Renal pelvis (tissue), 4 donors: ENCODE measurements around the gene SUPT3H. TPM values are rescaled to one million over a fixed set of nuclear protein-coding genes. Genes with fewer than 3 reads are reported as not detected.

Experiments used
- DNase-seq: peaks from one replicate; pipeline ENCODE4 v3.0.0-alpha.2; 2013
- polyA plus RNA-seq, 3 donors: library from polyadenylated mRNA; unstranded; fragments of 120-200 nt; gene quantifications; one replicate each; pipeline ENCODE4 v1.2.1, GENCODE V29; 2013; ENCODE audit not compliant: insufficient read length in 3 of 3

Gene SUPT3H
- polyA plus RNA-seq, 3 donors: 22.0 to 25.0 (median 24.1) TPM

- DNase-seq: no peak
Observed at GRCh38 chr6:45260696-45261095, 117.0 kb downstream of the SUPT3H start.

GRCh38 chr6:45256697-45257695 is 120.7 kb downstream of the SUPT3H start:
- no peak for DNase-seq

DNA sequence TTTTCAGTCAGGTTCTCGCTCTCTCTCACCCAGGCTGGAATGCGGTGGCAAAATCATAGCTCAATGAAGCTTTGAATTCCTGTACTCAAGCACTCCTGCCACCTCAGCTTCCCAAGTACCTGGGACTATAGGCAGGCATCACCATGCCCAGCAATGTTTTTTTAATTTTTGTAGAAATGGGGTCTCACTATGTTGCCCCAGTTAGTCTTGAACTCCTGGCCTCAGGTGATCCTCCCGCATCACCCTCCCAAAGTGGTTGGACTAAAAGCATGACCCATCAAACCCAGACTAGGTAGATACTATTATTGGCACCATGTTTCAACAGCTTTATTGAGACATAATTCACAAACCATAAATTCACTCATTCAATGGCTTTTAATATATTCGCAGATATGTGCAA is 122.3 kb downstream of the SUPT3H start:
- no peak for DNase-seq

DNA sequence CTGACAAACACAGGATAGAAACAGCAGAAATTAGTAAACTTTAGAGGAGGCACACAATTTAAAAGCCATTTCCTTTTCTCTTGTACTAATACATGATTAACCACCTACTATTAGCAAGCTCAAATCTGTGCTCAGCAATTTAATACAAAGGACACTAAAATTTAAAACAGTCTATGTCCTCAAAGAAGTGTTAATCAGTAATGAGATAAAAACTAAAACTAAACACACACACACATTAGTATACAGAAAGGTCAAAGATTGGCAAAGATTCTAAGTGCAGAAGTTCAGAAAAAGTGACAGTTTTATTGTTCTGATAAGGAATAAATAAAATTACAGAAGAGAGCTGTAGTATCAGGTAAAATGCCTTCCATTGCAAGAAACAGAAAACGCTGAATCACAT is 123.5 kb downstream of the SUPT3H start:
- DNase-seq: no peak

DNA sequence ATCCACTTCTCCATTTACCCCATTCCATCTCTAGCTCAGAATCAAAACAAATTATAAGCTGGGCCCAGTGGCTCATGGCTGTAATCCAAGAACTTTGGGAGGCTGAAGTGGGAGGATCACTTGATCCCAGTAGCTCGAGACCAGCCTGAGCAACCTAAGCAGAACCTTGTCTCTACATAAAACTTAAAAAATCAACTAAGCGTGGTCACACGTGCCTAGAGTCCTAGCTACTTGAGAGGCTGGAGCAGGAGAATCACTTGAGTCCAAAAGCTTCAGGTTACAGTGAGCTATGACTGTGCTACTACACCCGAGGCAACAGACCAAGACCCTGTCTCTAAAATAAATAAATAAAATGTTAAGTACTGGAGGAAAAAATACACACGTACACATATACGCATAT is 124.3 kb downstream of the SUPT3H start:
- DNase-seq: peak; percentile 2

GRCh38 chr6:45231660-45232059 is 146.1 kb downstream of the SUPT3H start:
- no peak for DNase-seq

DNA sequence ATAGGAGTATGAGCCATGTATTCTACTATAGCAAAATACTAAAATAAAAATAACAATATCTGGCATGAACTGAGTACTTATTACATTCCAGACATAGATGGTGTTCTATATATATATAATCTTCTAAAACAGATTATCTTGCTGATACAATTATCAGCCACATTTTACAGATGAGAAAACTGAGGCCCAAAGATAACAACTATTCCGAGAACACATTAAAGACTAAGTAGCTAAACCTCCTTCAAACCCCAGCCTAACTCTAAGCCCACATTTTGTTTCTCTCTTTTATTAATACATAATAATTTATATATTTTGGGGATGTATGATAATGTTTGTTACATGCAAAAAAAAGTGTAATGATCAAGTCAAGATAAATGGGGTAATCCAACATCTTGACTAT is 148.3 kb downstream of the SUPT3H start:
- DNase-seq: no peak

DNA sequence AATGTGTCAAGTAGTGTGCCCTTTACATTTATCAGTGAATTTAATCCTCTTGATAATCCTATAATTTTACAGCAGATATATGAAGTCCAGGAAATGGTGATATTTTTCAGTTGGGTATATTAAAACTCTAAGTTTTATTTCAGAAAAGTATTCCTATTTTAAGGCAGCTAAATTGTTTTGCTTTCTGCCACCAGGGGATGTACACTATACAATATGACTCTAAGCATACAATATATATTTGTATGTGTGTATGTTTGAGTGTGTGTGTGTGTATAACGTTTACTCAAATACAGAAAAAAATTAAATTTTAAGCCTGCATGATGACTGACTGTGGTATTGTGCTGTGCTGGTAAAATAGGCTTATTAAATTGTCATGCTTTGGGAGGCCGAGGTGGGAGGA is 151.7 kb downstream of the SUPT3H start:
- DNase-seq: no peak

- DNase-seq: no peak
Observed at GRCh38 chr6:45222380-45222779, 155.4 kb downstream of the SUPT3H start.

GRCh38 chr6:45215759-45216158 is 162.0 kb downstream of the SUPT3H start:
- no peak for DNase-seq

DNA sequence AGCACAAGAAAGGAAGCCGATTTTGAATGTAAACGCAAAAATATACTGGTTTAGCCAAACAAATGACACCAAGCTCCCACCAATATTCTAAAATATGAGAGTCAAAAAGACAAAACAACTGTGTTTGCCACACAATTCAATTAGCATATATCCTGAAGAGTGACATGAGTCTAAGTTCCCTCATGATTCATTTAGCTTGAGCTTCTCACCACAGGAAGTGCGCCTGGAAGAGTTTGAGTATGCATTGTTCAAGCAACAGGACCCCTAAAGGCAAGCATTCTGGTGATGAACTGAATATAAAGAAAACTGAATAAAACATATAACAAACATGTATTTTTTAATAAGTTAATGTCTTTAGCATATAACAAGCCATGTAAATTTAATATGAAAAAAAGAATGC is 164.8 kb downstream of the SUPT3H start:
- no peak for DNase-seq

GRCh38 chr6:45209762-45210161 is 168.0 kb downstream of the SUPT3H start:
- no peak for DNase-seq

- no peak for DNase-seq
Observed at GRCh38 chr6:45206793-45207492, 170.8 kb downstream of the SUPT3H start.

DNA sequence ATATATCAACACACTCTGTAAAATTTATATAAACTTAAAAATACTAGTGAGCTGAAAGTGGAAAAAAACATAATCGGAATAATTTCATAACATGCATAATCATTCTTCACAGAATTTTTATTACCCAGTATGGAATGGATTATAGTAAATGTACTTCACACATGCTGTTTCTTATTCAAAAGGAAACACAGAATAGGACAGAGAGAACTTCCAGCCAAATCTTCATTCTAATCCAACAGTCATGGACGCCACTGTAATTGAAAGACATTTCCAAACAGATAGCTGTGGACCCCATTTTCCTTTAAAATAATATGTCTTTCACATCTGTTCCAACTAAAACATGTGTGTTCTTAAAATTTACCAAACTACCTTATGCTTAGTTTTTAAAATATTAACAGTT is 176.2 kb downstream of the SUPT3H start:
- DNase-seq: no peak

GRCh38 chr6:45200510-45200909 is 177.2 kb downstream of the SUPT3H start:
- no peak for DNase-seq

DNA sequence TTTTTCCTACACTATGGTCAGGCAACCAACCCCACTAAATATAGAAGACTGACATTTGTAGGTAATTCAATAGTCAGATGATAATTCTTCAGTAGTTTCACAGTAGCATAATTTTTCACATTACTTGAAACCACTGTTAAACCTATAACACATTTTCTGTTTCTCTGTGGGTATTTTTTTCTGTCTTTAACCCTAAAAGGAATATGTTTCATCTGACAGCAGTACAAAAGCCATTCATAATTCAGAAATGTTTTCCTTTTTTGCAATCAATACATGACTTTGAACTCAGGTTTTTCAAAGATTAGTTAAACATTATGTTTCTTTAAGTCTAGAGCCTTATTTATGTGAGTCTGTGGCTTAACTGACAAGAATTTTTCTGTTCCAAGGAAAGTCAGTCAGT is 178.2 kb downstream of the SUPT3H start:
- DNase-seq: no peak

- no peak for DNase-seq
Observed at GRCh38 chr6:45196121-45196520, 181.6 kb downstream of the SUPT3H start.

DNA sequence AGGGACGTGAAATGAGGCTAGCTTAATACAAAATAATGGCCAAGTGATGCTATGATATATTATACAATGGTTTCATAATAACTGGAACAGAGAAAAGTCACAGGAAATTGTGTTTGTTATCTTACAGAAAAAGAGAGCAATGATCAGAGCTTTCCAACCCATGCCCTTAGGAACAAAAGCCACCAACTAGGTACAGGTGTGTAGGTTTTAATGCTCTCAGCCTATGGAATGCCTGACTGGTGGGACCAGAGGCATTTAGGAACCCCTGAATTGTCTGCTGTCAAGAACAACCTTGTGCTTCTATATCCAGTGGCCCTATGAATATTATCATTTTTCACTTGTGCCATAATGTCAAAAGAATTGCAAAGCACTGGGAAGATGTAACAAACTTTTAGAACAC is 182.6 kb downstream of the SUPT3H start:
- no peak for DNase-seq

DNA sequence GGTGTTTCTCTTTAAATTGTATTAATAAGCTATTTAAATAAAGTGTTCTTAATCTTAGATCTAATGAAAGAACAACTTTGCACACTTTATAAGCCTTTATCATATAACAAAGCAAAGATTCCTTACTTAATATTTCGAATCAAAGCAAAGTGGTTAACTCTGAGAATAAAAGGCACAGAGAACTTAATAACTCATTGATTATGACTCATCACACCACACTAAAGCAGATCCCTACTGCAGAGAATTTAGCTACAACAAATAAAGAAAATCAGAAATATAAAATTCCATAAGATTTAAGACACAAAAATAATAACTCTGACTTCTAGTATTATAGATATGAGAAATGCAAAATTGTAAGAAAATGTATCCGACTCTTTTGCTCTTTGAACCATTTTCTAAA is 185.2 kb downstream of the SUPT3H start:
- DNase-seq: no peak

DNA sequence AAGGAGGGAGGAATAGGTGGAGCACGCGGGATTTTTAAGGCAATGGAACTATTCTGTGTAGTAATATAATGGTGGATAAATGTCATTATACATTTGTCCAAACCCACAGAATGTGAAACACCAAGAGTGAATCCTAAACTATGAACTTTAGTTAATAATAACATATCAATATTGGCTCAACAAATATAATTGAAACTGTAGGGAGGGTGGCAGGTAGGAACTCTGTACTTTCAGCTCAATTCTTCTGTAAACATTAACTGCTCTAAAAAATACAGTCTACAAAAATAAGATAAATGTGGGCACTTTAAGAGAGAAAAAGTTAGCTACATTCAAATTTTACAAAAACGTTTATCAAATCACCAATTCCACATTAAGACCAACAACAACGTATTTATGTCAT is 186.3 kb downstream of the SUPT3H start:
- DNase-seq: no peak

DNA sequence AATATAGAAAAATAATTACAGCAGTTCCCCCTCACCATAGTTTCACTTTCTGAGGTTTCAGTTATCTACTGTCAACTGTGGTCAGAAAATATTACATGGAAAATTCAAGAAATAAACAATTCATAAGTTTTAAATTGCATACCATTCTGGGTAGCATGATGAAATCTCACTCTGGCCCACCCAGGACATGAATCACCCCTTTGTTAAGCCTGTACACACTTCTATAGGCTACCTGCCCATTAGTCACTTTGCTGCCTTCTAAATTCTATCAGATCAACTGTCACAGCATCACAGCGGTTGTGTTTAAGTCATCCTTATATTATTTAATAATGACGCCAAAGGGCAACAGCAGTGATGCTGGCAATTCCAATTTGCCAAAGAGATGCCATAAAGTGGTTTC is 189.9 kb downstream of the SUPT3H start:
- no peak for DNase-seq

GRCh38 chr6:45185403-45186251 is 192.1 kb downstream of the SUPT3H start:
- DNase-seq: no peak
